ENCODE data around the gene UBQLN4.
A peak's percentile ranks its signal among the peaks of the same experiment; 100 is the strongest.

UBQLN4 gene

GRCh38 chr1:156053768-156054499 lies at the start of gene UBQLN4:
UBQLN4 (minus strand) TSS chr1:156053798; CDS start chr1:156053701, 97 bp downstream.
- Mint-ChIP-seq H3K27me3 (no peaks in the 10 kb centered on the region), H3K27ac (peak within 1 kb of the TSS; percentile 98), H3K4me1 (ENCODE audit: low read depth) (peaks cover 36% of the 10 kb centered on the region), H3K9me3 (no peaks in the 10 kb centered on the region), H3K36me3 (ENCODE audit: low read depth) (peaks cover 76% of the 10 kb centered on the region), H3K4me3 (peak within 1 kb of the TSS; percentile 96)
- peak; percentile 90 for DNase-seq

- H3K27me3 Mint-ChIP-seq, result peaks cover 2% of the 10 kb centered on the region
- peaks cover 84% of the 10 kb centered on the region for H3K4me1 Mint-ChIP-seq (ENCODE audit: low read depth)
- no peaks in the 10 kb centered on the region for H3K9me3 Mint-ChIP-seq
- H3K27ac Mint-ChIP-seq, result peak overlapping the region; percentile 83
- H3K36me3 Mint-ChIP-seq (ENCODE audit: low read depth), result no peaks in the 10 kb centered on the region
- no peak overlapping the region for H3K4me3 Mint-ChIP-seq
- no peak for DNase-seq
These were observed 49.3 kb upstream of the UBQLN4 start for GRCh38 chr1:156102633-156103511.

GRCh38 chr1:156101880-156102279 lies 48.3 kb upstream of the UBQLN4 start:
- Mint-ChIP-seq H3K4me3 (no peak overlapping the region), H3K36me3 (ENCODE audit: low read depth) (no peaks in the 10 kb centered on the region), H3K27ac (no peak overlapping the region), H3K27me3 (peaks cover 2% of the 10 kb centered on the region), H3K4me1 (ENCODE audit: low read depth) (peaks cover 85% of the 10 kb centered on the region), H3K9me3 (no peaks in the 10 kb centered on the region)
- DNase-seq, result no peak

DNA sequence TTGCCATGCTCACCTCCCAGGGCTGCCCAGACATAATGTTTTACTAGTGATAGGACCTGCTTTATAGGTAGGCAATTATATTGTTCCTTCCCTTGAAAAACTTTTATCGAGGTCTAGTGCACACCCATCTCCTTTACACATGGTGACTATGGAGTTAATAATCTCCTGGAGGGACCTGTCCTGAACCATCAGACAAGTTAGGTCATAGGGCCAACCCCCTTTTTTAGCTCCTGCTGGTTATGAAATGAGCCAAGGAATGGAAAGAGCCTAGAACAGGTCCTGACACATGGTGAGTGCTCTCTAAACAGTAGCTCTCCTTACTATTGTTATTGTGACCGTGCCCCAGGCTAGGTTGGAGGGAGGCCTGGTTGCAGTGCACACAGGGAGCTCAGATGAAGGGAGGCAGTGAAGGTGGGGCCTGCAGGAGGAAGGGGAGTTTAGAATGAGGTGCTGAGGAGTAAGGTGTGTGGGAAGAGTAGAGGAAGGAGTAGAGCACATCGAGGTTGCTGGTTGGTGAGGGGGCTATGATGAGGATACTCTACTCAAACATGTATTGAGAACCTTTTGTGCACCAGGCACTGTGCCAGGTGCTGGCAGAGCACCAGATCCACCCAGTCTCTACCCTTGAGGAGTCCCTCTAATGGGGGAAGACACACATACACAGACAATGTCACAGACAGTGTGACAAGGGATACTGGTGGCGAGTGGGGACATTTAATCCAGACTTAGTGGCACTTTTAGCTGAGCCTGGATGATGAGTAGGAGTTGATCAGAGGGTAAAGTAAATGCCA lies 46.8 kb upstream of the UBQLN4 start:
- H3K27me3 Mint-ChIP-seq, result peaks cover 2% of the 10 kb centered on the region
- H3K4me1 Mint-ChIP-seq (ENCODE audit: low read depth), result peaks cover 85% of the 10 kb centered on the region
- H3K4me3 Mint-ChIP-seq, result no peak overlapping the region
- H3K27ac Mint-ChIP-seq, result peak overlapping the region; percentile 58
- no peaks in the 10 kb centered on the region for H3K9me3 Mint-ChIP-seq
- no peak for DNase-seq
- no peaks in the 10 kb centered on the region for H3K36me3 Mint-ChIP-seq (ENCODE audit: low read depth)

- Mint-ChIP-seq H3K27ac (no peak overlapping the region), H3K4me1 (ENCODE audit: low read depth) (peaks cover 77% of the 10 kb centered on the region)
These were observed 45.7 kb upstream of the UBQLN4 start for GRCh38 chr1:156099282-156099681.

DNA sequence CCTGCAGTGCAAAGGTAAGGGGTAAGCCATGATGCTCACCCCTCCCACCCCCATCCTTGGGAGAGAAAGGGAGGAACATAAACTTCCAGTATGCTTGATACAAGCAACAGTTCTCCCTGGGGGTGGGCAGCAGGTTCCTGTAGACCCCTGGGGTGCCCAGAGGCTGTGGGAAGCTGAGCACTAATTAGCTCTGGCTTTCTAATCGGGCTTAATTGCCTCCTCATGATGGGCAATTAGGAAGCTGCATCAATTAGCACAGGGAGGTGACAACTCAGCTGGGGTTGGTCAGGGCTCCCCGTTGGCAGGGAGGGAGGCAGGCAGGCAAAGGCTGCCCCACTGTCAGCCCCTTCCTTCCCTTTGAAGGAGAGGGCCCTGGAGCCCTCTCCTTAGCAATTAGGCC lies 45.2 kb upstream of the UBQLN4 start:
- no peaks in the 10 kb centered on the region for H3K36me3 Mint-ChIP-seq (ENCODE audit: low read depth)
- H3K9me3 Mint-ChIP-seq, result no peaks in the 10 kb centered on the region
- H3K4me3 Mint-ChIP-seq, result peak overlapping the region; percentile 10
- H3K4me1 Mint-ChIP-seq (ENCODE audit: low read depth), result peaks cover 72% of the 10 kb centered on the region
- DNase-seq, result no peak
- peaks cover 2% of the 10 kb centered on the region for H3K27me3 Mint-ChIP-seq
- H3K27ac Mint-ChIP-seq, result peak overlapping the region; percentile 97

More at GRCh38 chr1:156099282-156099681, 45.7 kb upstream of the UBQLN4 start:
- Mint-ChIP-seq H3K27me3 (peaks cover 2% of the 10 kb centered on the region), H3K9me3 (no peaks in the 10 kb centered on the region), H3K36me3 (ENCODE audit: low read depth) (no peaks in the 10 kb centered on the region), H3K4me3 (no peak overlapping the region)
- no peak for DNase-seq

DNA sequence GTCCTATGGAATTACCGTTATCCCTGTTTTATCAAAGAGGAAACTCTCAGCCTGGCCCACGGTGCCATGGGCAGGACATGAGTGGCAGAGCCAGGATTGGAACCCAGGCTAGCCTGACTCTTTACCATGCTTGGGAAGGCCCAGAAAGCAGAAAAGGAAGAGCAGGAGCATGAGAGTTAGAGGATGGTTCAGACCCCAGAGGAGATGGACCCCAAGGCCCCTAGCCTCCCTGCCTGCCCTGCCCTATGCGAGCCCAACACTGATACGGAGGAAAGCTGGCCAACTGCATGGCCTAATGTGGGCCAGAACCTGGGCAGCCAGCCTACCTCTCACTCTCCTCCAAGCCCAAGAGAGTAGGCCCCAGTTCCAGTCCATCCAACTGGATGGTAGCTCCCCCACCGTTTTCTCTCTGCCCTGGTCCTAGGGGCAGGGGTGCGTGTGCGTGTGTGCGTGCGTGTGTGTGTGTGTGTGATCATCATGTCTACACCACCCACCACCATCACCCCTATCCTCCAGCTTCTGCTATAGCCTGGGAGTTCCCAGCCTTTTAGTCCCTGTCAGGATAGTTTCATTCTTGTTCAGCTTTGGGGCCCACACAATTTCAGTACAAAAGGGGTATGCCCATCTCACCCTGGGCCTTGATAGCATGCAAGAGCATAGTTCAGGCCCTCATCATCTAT lies 44.0 kb upstream of the UBQLN4 start:
- peak; percentile 62 for DNase-seq
- Mint-ChIP-seq H3K4me3 (peak overlapping the region; percentile 63), H3K27me3 (peaks cover 2% of the 10 kb centered on the region), H3K36me3 (ENCODE audit: low read depth) (no peaks in the 10 kb centered on the region), H3K9me3 (no peaks in the 10 kb centered on the region), H3K27ac (peak overlapping the region; percentile 97), H3K4me1 (ENCODE audit: low read depth) (peaks cover 62% of the 10 kb centered on the region)

DNA sequence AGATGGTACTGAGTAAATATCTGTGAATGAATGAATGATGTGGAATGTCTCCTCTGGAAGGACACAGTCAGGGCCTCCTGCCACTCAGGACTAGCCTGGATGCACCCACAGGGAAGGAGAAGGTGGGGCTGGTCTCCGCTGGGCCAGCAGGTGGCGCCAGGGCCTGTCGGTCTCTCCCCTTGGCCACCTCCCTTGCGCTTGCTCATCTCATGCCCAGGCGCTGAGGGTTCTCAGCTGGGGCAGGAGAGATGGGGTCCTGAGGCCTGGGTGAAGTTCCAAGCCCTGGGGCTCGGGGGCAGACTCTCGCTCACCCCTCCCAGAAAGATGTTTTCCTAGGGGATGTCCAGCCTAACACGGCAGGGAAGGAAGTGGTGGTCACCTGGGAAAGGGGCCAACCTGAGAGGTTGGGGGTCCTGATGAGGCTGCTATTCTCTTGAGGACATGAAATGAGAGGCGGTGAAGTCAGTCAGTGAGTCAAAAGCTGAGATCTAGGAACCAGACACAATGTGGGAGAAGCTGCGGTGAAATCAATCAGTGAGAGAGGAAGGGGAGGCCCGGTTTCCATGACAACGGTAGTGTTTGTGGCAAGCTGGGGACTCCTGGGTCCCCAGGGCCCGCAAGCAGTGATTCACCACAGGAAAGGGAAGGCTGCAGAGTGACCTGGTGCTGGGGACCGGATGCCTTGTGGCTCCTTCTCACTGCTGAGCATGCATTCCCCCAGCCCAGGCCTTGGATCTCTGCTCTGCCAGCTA lies 43.2 kb upstream of the UBQLN4 start:
- Mint-ChIP-seq H3K4me3 (peak overlapping the region; percentile 63), H3K27me3 (peaks cover 2% of the 10 kb centered on the region), H3K9me3 (no peaks in the 10 kb centered on the region), H3K4me1 (ENCODE audit: low read depth) (peaks cover 59% of the 10 kb centered on the region), H3K27ac (peak overlapping the region; percentile 97), H3K36me3 (ENCODE audit: low read depth) (no peaks in the 10 kb centered on the region)
- DNase-seq, result peak; percentile 92

DNA sequence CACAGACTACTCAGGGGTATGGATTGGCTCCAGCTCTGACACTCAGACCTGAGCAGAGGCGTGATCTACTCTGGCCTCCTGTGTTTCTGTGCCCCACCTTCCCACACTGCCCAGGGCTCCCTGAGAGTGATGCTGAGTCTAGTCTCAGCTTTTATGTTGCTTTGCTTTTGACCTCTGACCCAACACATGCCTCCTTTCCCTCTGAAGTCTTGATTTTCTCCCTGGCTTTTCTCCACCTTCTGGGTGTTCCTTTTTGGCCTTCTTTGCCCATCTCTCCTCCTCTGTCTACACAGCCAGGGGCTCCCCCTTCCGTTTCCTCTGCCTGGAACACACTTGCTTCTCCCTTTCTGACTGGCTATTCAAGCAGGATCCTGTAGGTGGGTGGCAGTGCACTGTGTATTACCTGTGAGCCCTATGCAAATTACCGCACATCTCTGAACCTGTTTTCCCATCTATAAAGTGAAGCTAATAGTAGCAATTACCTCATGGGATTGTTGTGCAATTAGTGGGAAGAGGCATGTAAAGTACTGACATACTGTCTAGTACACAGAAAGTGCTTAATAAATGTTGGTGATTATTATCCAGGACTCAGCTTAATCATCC lies 42.4 kb upstream of the UBQLN4 start:
- Mint-ChIP-seq H3K27ac (peak overlapping the region; percentile 97), H3K4me3 (peak overlapping the region; percentile 63), H3K36me3 (ENCODE audit: low read depth) (no peaks in the 10 kb centered on the region), H3K9me3 (no peaks in the 10 kb centered on the region), H3K27me3 (no peaks in the 10 kb centered on the region), H3K4me1 (ENCODE audit: low read depth) (peaks cover 54% of the 10 kb centered on the region)
- no peak for DNase-seq

DNA sequence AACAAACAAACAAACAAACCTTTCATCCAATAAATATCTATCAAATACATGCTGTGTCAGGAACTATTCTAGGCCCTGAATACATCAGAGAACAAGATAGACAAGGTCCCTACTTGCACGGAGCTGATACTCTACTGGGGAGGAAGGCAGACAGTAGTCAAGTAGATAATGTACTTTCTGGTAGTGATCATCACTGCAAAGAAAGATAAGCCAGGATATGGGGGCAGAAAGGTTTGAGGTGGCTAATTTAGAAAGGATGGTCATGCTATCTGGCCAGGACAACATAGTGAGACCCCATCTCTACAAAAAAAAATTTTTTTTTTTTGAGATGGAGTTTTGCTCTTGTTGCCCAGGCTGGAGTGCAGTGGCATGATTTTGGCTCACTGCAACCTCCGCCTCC lies 38.0 kb upstream of the UBQLN4 start:
- Mint-ChIP-seq H3K4me1 (ENCODE audit: low read depth) (peaks cover 20% of the 10 kb centered on the region), H3K27ac (no peak overlapping the region), H3K36me3 (ENCODE audit: low read depth) (no peaks in the 10 kb centered on the region), H3K27me3 (peaks cover 16% of the 10 kb centered on the region), H3K4me3 (no peak overlapping the region), H3K9me3 (no peaks in the 10 kb centered on the region)
- no peak for DNase-seq

DNA sequence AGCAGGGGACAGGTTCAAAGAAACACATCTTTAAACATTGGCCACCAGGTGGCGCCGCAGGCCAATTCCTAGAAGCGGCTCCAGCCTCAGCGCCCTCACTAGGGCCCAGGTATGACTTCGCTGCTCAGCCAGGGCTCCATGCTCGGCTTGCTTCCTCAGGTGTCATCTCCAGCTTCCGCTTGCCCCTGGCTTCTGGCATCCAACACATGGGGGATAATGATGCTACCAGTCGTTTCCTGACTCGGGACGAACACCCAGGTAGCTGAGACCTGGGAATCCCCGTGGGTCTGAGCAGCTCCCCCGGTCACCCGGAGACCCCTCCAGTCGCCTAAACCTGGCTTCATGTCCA lies 37.2 kb upstream of the UBQLN4 start:
- H3K9me3 Mint-ChIP-seq, result no peaks in the 10 kb centered on the region
- no peaks in the 10 kb centered on the region for H3K36me3 Mint-ChIP-seq (ENCODE audit: low read depth)
- H3K27me3 Mint-ChIP-seq, result peaks cover 23% of the 10 kb centered on the region
- H3K27ac Mint-ChIP-seq, result no peak overlapping the region
- peaks cover 12% of the 10 kb centered on the region for H3K4me1 Mint-ChIP-seq (ENCODE audit: low read depth)
- no peak overlapping the region for H3K4me3 Mint-ChIP-seq
- DNase-seq, result peak; percentile 91

DNA sequence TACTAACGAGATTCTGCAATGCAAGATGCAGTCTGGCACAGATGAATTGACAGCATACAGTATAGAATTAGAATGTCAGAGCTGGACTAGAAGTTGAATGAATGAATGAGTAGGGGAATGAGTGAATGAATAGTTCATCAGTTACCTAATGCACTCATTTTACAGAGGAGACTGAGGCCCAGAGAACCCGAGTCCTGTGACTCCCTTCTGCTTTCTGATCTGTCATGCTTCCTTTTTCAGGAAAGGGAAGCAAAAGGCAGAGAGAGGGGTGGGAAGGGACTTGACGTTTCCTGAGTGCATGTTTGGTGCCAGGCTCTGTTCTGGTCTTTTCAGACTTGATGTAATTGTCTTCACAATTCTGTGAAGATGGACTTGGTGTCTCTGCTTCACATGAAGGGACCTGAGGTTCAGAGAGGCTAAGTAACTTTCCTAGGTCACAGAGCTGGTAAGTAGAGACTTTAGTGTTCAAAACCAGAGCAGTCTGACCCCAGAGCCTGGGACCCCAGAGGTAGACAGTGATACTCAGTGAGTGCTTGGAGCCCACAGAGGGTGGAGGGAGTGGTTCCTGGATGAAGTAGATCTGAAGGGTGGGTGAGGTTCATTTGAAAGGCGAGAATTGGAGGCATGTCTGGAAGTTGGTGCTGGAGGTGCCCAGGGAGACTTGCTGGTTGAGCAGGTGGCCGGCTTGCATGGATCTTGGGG lies 36.7 kb upstream of the UBQLN4 start:
- peaks cover 8% of the 10 kb centered on the region for H3K4me1 Mint-ChIP-seq (ENCODE audit: low read depth)
- H3K27me3 Mint-ChIP-seq, result peaks cover 29% of the 10 kb centered on the region
- H3K9me3 Mint-ChIP-seq, result no peaks in the 10 kb centered on the region
- no peak for DNase-seq
- no peak overlapping the region for H3K27ac Mint-ChIP-seq
- H3K4me3 Mint-ChIP-seq, result no peak overlapping the region
- no peaks in the 10 kb centered on the region for H3K36me3 Mint-ChIP-seq (ENCODE audit: low read depth)

DNA sequence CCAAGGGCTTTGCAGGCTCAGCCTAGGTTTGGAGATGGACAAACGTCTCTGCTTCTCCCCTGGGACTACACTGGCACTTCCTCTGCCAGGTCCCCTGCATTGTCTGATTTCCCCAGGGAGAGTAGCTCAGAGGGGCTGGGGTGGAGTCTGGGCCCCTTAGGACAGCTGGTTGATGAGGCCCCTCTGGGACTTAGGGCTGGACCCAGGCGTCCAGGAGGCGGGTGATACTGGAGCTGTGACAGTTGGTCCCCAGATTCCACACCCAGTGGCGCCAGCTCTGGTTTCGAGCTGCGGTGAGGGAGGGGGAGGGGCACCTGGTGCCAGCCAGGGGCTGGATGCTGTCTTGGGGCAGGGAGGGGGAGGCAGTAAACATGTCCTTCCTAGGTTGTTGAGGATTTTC lies 36.1 kb upstream of the UBQLN4 start:
- H3K4me1 Mint-ChIP-seq (ENCODE audit: low read depth), result peaks cover 5% of the 10 kb centered on the region
- H3K4me3 Mint-ChIP-seq, result no peak overlapping the region
- no peak overlapping the region for H3K27ac Mint-ChIP-seq
- no peak for DNase-seq
- no peaks in the 10 kb centered on the region for H3K9me3 Mint-ChIP-seq
- H3K36me3 Mint-ChIP-seq (ENCODE audit: low read depth), result no peaks in the 10 kb centered on the region
- peaks cover 35% of the 10 kb centered on the region for H3K27me3 Mint-ChIP-seq

Measured in activated T-cell treated with anti-CD3 and anti-CD28 coated beads, Interleukin-2, amount 50 U/mL, for 24 hours (primary cell).